COR-L47 (cell line): Measurements from ENCODE around the gene FMN1.

Experiments used
- DNase-seq: peaks from one replicate; lab custom pipeline; 2025; lab: John Stamatoyannopoulos, UW

Gene FMN1

GRCh38 chr15:32885713-32886112, 308.8 kb downstream of the FMN1 start:
- DNase-seq = no peak

DNA sequence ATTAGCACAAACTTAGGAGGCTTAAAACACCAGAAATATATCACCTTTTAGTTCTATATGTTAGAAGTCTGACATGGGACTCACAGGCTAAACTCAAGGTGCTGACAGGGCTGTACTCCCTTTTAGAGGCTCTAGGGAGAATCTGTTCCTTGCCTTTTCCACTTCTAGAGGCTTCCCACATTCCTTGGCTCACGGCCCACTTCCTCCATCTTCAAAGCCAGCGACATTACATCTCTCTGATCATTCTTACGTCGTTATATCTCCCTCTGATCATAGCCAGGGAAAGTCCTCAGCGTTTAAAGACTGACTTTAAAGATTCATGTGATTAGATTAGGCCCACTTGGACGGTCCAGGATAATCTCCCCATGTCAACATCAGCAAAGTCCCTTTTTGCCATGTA, 310.4 kb downstream of the FMN1 start:
- no peak for DNase-seq

DNA sequence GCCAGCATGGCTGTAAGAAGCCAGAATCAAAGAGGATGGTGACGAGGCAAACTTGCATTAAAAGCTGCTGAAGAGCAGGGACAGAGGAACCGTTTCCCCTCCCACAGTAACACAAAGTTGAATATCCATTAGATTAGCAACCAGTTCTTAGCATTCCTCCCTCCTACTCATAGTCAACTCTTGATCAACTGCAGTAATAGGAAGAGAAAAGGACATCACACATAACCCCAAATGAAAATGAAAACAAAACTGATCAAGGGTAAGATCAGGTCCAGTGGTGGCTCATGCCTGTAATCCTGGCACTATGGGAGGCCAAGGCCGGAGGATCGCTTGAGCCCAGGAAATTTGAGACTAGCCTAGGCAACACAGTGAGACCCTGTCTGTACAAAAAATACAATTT, 311.6 kb downstream of the FMN1 start:
- DNase-seq = no peak

DNA sequence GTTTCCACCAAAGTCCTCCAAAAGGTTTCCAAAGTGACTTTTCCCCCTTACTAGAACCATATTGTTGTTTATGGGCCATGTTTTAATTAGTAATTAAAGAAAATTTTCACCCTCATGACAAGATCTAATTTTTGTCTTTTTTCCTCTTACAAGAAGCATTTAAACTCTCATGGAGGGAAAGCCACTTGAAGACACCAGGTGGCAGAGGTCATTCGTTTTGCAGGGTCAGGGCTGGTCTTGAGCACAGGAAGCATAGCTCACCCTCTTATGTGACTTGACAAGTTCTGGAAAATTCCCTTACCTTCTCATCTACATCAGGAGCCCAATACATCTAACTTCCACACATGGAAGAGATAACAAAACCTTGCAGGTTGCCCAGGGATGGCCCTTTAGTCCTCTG, 313.0 kb downstream of the FMN1 start:
- no peak for DNase-seq

- DNase-seq = no peak
These were observed 313.9 kb downstream of the FMN1 start for GRCh38 chr15:32880642-32881041.

GRCh38 chr15:32879980-32880379, 314.5 kb downstream of the FMN1 start:
- no peak for DNase-seq

GRCh38 chr15:32878869-32879805, 315.4 kb downstream of the FMN1 start:
- no peak for DNase-seq

DNA sequence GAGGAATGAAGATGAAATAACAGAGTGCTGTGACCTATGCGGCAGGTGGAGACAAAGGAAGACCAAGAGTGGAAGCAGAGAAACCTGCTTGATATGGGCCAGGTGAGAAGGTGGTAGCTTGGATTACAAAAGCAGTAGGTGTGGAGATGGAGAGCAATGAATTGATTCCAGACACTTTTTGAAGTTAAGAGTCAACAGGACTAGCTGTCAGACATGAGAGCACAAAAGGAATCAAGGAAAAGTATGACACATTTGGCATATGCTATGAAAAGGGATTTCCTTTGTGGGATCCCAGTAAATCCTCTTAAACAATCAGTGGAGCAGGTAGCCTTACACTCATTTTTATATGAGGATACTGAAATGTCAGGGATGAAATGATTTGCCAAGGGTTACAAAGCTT, 316.2 kb downstream of the FMN1 start:
- DNase-seq = no peak

GRCh38 chr15:32877252-32878019, 317.1 kb downstream of the FMN1 start:
- DNase-seq = no peak

GRCh38 chr15:32873284-32874114, 321.0 kb downstream of the FMN1 start:
- no peak for DNase-seq

DNA sequence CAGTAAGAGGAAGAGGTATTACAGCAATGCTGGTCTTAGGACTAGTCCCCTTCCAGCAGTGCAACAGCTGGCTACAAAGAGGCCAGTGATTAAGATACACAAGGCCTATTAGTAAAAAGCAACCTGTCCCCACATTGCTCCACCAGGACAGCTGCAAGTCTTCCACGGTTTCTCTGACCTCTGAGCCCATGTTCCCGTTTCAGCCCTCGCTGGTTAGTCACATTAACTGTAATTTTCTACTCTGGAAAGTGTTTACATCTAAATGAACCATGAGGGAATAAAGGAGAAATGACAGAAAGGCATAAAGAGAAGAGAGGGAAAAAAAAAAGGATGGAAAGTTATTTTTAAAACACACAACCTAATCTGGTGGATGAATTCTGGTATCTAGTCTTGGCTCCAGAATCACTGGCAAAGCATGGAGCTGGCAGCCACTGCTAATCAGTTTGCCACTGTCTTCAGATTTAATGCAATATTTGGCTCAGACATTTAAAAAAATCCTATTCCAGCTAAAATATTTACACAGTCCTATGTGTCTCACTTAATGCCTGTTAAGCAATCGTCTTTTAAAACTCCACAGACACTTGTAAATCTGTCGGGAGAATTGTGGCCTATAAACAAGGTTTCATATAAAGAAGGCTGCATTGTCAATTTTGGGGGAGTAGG, 321.8 kb downstream of the FMN1 start:
- DNase-seq = no peak

- no peak for DNase-seq
These were observed 322.6 kb downstream of the FMN1 start for GRCh38 chr15:32871883-32872282.

DNA sequence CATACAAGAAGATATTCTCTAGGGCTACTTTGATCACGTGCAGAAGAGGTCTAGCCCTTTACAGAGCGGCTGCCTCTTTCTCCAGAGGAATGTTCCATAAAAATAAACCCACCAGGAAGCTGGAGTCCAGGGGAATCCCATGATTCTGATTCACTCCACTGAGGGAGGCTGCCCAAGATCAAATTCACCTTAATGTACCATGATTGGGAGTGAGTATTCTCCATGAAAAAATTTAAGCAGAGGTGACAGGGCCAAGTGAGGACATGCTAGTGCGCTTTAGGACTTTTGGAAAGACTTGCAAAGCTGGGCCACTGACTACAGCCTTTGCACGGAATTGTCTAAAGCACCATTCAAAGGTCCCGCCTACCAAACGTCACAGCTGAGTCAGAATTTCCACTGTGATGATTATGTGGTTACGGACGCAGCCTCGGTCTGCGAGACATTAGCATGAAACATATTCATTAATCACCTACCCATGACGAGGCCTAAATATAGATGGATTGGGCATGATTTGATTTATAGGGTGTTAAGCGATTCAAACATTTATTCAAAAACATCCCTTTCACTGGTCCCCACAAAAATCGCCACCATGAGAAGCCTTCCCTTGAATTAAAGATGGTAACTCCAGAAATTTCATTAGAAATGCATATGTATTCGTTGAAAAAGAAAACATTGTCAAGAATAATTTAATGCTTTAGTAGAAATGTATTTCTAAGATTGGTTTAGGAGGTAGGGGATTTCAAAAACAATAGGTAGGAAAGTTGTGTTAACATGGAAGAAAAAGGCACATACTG, 324.1 kb downstream of the FMN1 start:
- no peak for DNase-seq

DNA sequence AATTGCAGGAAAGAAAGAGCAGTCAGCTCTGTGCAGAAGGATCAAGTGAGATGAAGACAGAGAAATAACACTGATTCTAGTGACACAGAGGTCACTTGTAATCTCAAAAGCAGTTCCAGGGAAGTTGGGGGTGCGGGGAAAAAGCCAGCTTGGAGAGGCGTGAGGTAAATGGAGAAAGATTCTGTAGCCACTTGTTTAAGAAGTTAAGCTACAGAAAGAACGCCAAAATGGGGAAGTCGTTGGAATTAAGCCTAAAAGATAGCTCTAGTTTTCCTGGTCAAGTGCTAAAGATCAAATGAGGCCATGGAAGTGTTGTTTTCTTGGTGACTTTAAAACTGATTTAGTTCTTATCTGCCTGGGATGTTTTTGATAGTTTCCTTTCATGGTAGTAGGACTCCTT, 324.7 kb downstream of the FMN1 start:
- no peak for DNase-seq

GRCh38 chr15:32867313-32867626, 327.2 kb downstream of the FMN1 start:
- DNase-seq = no peak

DNA sequence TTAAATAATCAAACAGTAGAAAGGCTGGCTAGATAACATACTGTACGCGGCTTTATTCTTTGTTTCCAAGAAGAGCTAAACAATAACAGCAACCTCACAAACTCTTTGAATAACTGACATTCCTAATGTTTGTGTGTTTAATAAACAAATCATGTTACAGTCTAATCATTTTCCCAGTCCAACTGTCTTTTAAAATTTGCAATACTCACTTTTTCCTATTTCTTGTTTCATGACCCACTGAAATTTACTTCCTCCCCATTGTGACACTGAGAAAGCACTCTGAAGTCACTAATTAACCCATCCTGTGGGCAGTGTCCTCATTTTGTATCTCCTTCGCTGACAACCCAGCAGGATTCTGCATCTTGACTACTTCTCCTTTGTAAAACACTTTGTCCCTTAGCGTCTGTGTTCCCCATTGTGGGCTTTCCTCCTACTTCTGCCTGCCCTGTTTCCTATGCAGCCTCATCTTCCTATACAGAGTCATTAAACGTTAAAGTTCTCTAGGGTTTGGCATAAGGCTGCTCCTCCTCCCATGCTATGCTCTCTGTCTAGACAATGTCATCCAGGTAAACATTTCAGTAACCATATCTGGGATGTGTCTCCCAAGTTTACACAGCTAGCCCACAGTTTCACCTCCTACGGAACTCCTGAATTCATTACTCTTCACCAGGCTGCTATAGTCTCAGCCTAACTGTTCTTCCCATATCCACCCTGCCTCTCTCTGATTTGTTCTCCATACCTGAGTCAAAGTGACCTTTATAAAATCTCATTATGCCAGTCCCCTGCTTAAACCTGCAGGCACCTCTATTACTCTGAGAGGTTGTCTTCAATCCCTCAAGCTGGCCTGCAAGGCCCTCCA, 327.8 kb downstream of the FMN1 start:
- DNase-seq = no peak

GRCh38 chr15:32864841-32865240, 329.7 kb downstream of the FMN1 start:
- DNase-seq = no peak

DNA sequence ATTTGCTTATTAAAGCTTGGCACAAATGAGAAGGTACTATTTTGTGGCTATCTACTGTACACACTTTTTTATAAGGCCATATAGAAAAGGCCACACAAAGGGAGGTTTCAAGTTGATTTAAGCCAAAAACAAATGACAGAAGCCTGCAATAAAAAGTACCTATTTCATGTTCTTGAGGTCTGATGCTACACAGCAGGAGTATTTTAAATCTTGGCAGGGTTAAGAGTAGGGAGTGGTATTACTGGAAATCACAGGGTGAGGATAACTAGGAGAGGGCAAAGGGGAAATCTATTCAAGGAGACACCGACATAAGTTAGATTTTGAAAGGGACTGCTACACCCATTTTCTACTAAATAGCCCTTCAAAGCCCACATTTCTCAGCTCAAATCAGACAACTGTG, 330.5 kb downstream of the FMN1 start:
- DNase-seq = no peak

GRCh38 chr15:32861761-32862160, 332.8 kb downstream of the FMN1 start:
- DNase-seq = no peak

DNA sequence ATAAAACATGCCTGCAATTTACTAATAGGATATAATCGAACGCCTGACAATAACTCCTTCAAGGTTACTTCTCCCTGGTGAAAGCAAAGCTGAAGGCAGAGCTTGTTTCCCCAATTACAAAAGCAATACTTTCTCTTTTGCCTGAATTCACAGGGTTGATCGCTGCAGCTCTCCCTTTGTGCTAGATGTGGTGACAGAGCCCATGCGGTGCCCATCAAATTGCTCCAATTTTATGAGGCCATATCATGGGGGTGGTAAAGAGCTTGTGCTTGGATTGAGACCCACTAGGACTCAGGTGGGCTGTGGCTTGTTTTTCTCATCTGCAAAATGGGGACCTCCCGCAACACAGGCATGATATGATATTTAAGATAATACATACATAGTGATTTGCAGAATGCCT, 333.3 kb downstream of the FMN1 start:
- DNase-seq = no peak
